HG03460 (cell line): Measurements from ENCODE around the gene STN1.
"Not testable (repeated sequence)": the region's sequence is repeated elsewhere in the genome, so short reads cannot be mapped to it uniquely, and the experiment has no call there.

Source experiments
- ATAC-seq: cut with Tn5 transposase; IDR thresholded peaks from one replicate; pipeline ENCODE4 v1.9.1; 2021; ENCODE audit not compliant: unreplicated experiment

STN1 gene

GRCh38 chr10:103847346-103847745 is 70.6 kb downstream of the STN1 start:
- ATAC-seq, result no peak

- ATAC-seq, result no peak
Measured at GRCh38 chr10:103845972-103846371, 72.0 kb downstream of the STN1 start.

GRCh38 chr10:103845346-103845745 is 72.6 kb downstream of the STN1 start:
- not testable (repeated sequence) for ATAC-seq

- no peak for ATAC-seq
Measured at GRCh38 chr10:103843854-103844570, 74.0 kb downstream of the STN1 start.

- no peak for ATAC-seq
Measured at GRCh38 chr10:103843045-103843444, 74.9 kb downstream of the STN1 start.

GRCh38 chr10:103842605-103843004 is 75.4 kb downstream of the STN1 start:
- no peak for ATAC-seq

GRCh38 chr10:103841519-103841918 is 76.5 kb downstream of the STN1 start:
- no peak for ATAC-seq

- no peak for ATAC-seq
Measured at GRCh38 chr10:103840740-103841070, 77.3 kb downstream of the STN1 start.

- ATAC-seq, result no peak
Measured at GRCh38 chr10:103839872-103840739, 77.9 kb downstream of the STN1 start.

- ATAC-seq, result no peak
Measured at GRCh38 chr10:103839519-103839871, 78.5 kb downstream of the STN1 start.

- no peak for ATAC-seq
Measured at GRCh38 chr10:103838862-103839518, 79.0 kb downstream of the STN1 start.

- no peak for ATAC-seq
Measured at GRCh38 chr10:103838070-103838395, 80.0 kb downstream of the STN1 start.

GRCh38 chr10:103837370-103838069 is 80.5 kb downstream of the STN1 start:
- no peak for ATAC-seq

- ATAC-seq, result no peak
Measured at GRCh38 chr10:103836861-103837260, 81.1 kb downstream of the STN1 start.

GRCh38 chr10:103836273-103836672 is 81.7 kb downstream of the STN1 start:
- ATAC-seq, result no peak

GRCh38 chr10:103835096-103836050 is 82.6 kb downstream of the STN1 start:
- ATAC-seq, result no peak

GRCh38 chr10:103834436-103835095 is 83.4 kb downstream of the STN1 start:
- no peak for ATAC-seq

- no peak for ATAC-seq
Measured at GRCh38 chr10:103833731-103834365, 84.1 kb downstream of the STN1 start.

- no peak for ATAC-seq
Measured at GRCh38 chr10:103832806-103833205, 85.2 kb downstream of the STN1 start.
